T-helper 17 cell (primary cell): Measurements from ENCODE around the gene SQSTM1. TPM values are rescaled to one million over a fixed set of nuclear protein-coding genes. Genes with fewer than 3 reads are reported as not detected.
A peak's percentile ranks its signal among the peaks of the same experiment; 100 is the strongest.

Experiments used
- ATAC-seq: fragments of 150-1000 bp; cut with Tn5 transposase; 2 replicates; pipeline ENCODE4 v1.10.0; 2021; ENCODE audit warnings: mild to moderate bottlenecking, moderate library complexity
- DNase-seq, 3 donors: peaks; one replicate each; pipeline versions ENCODE4 v3.0.0 to v3.0.0-alpha.2; 2020 to 2021
- H3K9me3 ChIP-seq: one replicate; pipeline ENCODE4 v1.7.0; 2013; ENCODE audit warnings: low read length, mild to moderate bottlenecking; ENCODE audit not compliant: control insufficient read depth, poor library complexity, severe bottlenecking
- H3K27ac Mint-ChIP-seq: one replicate; pipeline ENCODE4 v1.8.0; 2022; ENCODE audit warnings: mild to moderate bottlenecking, moderate library complexity, mixed read lengths
- H3K27me3 Mint-ChIP-seq: one replicate; pipeline ENCODE4 v1.8.0; 2022; ENCODE audit warnings: mixed read lengths
- H3K36me3 Mint-ChIP-seq: one replicate; pipeline ENCODE4 v1.8.0; 2022; ENCODE audit warnings: low read depth, mixed read lengths
- H3K4me1 Mint-ChIP-seq: one replicate; pipeline ENCODE4 v1.8.0; 2022; ENCODE audit warnings: mild to moderate bottlenecking, mixed read lengths
- H3K4me3 Mint-ChIP-seq: one replicate; pipeline ENCODE4 v1.8.0; 2022; ENCODE audit warnings: mild to moderate bottlenecking, moderate library complexity, mixed read lengths
- total RNA-seq, 4 donors: library from RNA in 2 of 4; stranded (reverse) in 2 of 4; gene quantifications; one replicate each; pipeline ENCODE4 v1.2.3 and lab custom pipeline; 2022 to 2026

The SQSTM1 gene
- total RNA-seq, 2 donors from 2014 or later, result 446 to 548 TPM

- H3K9me3 ChIP-seq, result no peaks in the 10 kb centered on the region
- ATAC-seq (no peak), DNase-seq (no peak)
- H3K27ac Mint-ChIP-seq, result peak overlapping the region; percentile 96
- peak overlapping the region; percentile 49 for H3K4me3 Mint-ChIP-seq
- no peaks in the 10 kb centered on the region for H3K27me3 Mint-ChIP-seq
- peaks cover 4% of the 10 kb centered on the region for H3K36me3 Mint-ChIP-seq
- H3K4me1 Mint-ChIP-seq, result peaks cover 15% of the 10 kb centered on the region
Measured at GRCh38 chr5:179840766-179841165, 20.1 kb downstream of the SQSTM1 start.

- H3K27ac Mint-ChIP-seq, result peak overlapping the region; percentile 96
- H3K9me3 ChIP-seq, result no peaks in the 10 kb centered on the region
- no peak for ATAC-seq
Measured at GRCh38 chr5:179841621-179842020, 20.9 kb downstream of the SQSTM1 start.

DNA sequence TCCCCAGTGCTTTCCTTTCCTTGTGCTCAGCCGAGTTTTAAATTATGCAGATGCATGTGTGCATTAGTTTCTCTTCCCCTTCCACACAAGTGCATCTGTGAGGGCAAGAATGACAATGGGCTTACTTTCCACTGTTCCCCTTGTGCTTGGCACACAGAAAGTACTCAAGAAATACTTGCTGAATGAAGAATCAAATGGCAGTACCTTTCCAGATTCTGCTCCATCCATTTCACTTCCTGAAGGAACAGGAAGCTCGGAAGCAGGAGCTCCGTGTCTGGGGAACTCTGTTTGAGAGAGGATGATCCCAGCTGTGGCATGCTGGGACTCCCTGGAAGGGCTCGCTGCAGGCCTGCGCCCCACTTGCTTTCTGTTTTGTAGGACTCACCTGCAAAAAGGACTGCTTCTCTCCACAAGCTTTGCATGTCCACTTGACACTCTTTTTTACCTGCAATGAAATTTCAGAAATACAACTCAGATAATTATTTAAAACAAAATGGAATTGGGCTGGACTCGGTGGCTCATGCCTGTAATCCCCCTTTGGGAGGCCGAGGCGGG lies 32.4 kb downstream of the SQSTM1 start:
- DNase-seq, result no peak
- ATAC-seq, result peak; percentile 28
- Mint-ChIP-seq H3K27me3 (no peaks in the 10 kb centered on the region), H3K27ac (no peak overlapping the region), H3K4me3 (no peak overlapping the region), H3K4me1 (peaks cover 10% of the 10 kb centered on the region), H3K36me3 (peaks cover 5% of the 10 kb centered on the region)
- H3K9me3 ChIP-seq, result no peaks in the 10 kb centered on the region

More at GRCh38 chr5:179841621-179842020, 20.9 kb downstream of the SQSTM1 start:
- H3K4me1 Mint-ChIP-seq, result peaks cover 8% of the 10 kb centered on the region
- peak overlapping the region; percentile 55 for H3K4me3 Mint-ChIP-seq
- no peaks in the 10 kb centered on the region for H3K27me3 Mint-ChIP-seq
- no peak for DNase-seq
- H3K36me3 Mint-ChIP-seq, result peaks cover 2% of the 10 kb centered on the region

GRCh38 chr5:179854356-179854755 lies 33.7 kb downstream of the SQSTM1 start:
- DNase-seq (no peak), ATAC-seq (no peak)
- peaks cover 15% of the 10 kb centered on the region for H3K4me1 Mint-ChIP-seq
- H3K9me3 ChIP-seq, result no peaks in the 10 kb centered on the region
- H3K27ac Mint-ChIP-seq, result no peak overlapping the region
- no peak overlapping the region for H3K4me3 Mint-ChIP-seq
- H3K27me3 Mint-ChIP-seq, result no peaks in the 10 kb centered on the region
- peaks cover 8% of the 10 kb centered on the region for H3K36me3 Mint-ChIP-seq

GRCh38 chr5:179858241-179858585 lies 37.5 kb downstream of the SQSTM1 start:
- Mint-ChIP-seq H3K27ac (peak overlapping the region; percentile 86), H3K36me3 (peaks cover 3% of the 10 kb centered on the region), H3K4me3 (peak overlapping the region; percentile 96), H3K4me1 (peaks cover 10% of the 10 kb centered on the region), H3K27me3 (no peaks in the 10 kb centered on the region)
- H3K9me3 ChIP-seq, result no peaks in the 10 kb centered on the region
- ATAC-seq (peak; percentile 71), DNase-seq (peak; percentile 34 to 36 (median 34))

DNA sequence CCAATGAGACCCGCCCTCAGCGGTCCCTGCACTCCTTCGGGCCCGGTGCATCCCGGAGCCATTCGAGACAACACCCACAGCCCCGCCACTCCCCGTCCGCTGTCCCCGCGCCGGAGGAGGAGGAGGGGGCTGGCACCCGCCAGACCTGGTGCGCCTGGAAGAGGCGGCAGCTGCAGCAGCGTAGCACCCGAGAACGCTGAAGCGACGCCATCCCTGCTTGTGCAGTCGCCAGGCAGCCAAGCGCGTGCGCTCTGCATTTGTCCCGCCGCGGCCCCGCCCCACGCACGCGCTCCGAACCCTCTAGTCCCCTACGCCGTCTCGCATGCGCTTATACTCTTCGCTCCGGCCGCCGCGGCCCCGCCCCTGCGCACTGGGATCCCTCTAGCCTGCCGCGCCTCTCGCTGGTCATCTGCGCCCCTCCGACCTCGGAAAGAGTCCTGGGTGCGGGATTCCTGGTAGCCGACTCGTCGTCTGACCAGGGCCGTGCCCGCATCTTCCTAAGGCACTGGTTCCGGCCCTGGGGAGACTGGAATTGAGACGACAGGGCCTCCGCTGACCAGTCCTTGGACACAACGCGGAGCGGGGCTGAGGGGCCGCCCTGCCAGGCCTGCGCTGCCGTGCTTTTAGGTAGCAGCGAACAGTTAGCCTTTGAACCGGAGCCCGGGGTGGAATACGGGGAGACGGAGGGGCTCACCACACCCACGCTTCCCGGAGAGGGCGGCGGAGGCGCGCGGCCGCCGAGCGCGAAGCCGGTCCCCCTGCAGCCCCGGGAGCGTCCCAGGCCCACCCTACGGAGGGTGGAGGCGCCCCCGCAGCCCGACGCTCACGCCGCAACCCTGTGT lies 38.1 kb downstream of the SQSTM1 start, which contains the start of gene MRNIP:
Gene MRNIP, minus strand, starts transcription at position 232 of the 842 bp plus-strand sequence. Its CDS starts 21 bp downstream, at position 211.
- H3K27ac Mint-ChIP-seq, result peak within 1 kb of the TSS; percentile 86
- H3K36me3 Mint-ChIP-seq, result peaks cover 3% of the 10 kb centered on the region
- no peaks in the 10 kb centered on the region for H3K27me3 Mint-ChIP-seq
- peak; percentile 97 for ATAC-seq
- DNase-seq, result peak; percentile 78 to 80 (median 79)
- H3K9me3 ChIP-seq, result no peaks in the 10 kb centered on the region
- peaks cover 10% of the 10 kb centered on the region for H3K4me1 Mint-ChIP-seq
- peak within 1 kb of the TSS; percentile 96 for H3K4me3 Mint-ChIP-seq

GRCh38 chr5:179860301-179860700 lies 39.6 kb downstream of the SQSTM1 start:
- H3K9me3 ChIP-seq, result no peaks in the 10 kb centered on the region
- Mint-ChIP-seq H3K4me1 (peaks cover 10% of the 10 kb centered on the region), H3K27me3 (no peaks in the 10 kb centered on the region), H3K4me3 (peak overlapping the region; percentile 66), H3K36me3 (peaks cover 3% of the 10 kb centered on the region), H3K27ac (peak overlapping the region; percentile 34)
- ATAC-seq (no peak), DNase-seq (no peak)

DNA sequence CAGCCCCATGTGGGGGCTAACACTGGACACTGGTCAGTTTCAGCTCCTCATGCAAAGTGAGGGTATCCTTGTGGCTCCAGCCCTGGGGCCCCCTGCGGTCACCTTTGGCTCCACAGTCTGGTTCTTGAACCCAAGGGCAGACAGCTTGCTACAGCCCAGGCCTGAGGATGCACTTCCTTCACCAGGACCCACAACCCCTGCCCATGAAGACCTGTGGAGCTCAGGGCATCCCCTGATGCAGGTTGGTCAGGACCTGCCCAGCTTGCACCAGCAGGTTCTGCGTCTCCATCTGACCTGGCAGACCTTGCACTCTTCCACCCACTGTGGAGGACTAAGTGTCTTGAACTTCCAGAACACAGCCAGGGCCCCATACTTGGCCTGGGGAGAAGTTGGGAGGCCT lies 41.6 kb downstream of the SQSTM1 start:
- DNase-seq (no peak), ATAC-seq (no peak)
- Mint-ChIP-seq H3K27me3 (no peaks in the 10 kb centered on the region), H3K4me3 (no peak overlapping the region), H3K27ac (no peak overlapping the region), H3K36me3 (peaks cover 3% of the 10 kb centered on the region), H3K4me1 (peaks cover 8% of the 10 kb centered on the region)
- no peaks in the 10 kb centered on the region for H3K9me3 ChIP-seq

GRCh38 chr5:179862891-179863290 lies 42.2 kb downstream of the SQSTM1 start:
- H3K4me3 Mint-ChIP-seq, result no peak overlapping the region
- no peaks in the 10 kb centered on the region for H3K9me3 ChIP-seq
- peaks cover 7% of the 10 kb centered on the region for H3K4me1 Mint-ChIP-seq
- DNase-seq (no peak), ATAC-seq (no peak)
- H3K27me3 Mint-ChIP-seq, result no peaks in the 10 kb centered on the region
- peaks cover 3% of the 10 kb centered on the region for H3K36me3 Mint-ChIP-seq
- no peak overlapping the region for H3K27ac Mint-ChIP-seq

- Mint-ChIP-seq H3K4me1 (peaks cover 4% of the 10 kb centered on the region), H3K4me3 (no peak overlapping the region), H3K27ac (no peak overlapping the region), H3K27me3 (no peaks in the 10 kb centered on the region), H3K36me3 (peaks cover 3% of the 10 kb centered on the region)
- no peak for DNase-seq
- no peak for ATAC-seq
- H3K9me3 ChIP-seq, result no peaks in the 10 kb centered on the region
Measured at GRCh38 chr5:179863449-179864085, 42.9 kb downstream of the SQSTM1 start.

GRCh38 chr5:179864686-179865085 lies 44.0 kb downstream of the SQSTM1 start:
- no peak overlapping the region for H3K27ac Mint-ChIP-seq

GRCh38 chr5:179865491-179866240 lies 45.0 kb downstream of the SQSTM1 start:
- H3K4me3 Mint-ChIP-seq, result no peak overlapping the region
- no peaks in the 10 kb centered on the region for H3K4me1 Mint-ChIP-seq
- H3K27ac Mint-ChIP-seq, result no peak overlapping the region
- no peaks in the 10 kb centered on the region for H3K36me3 Mint-ChIP-seq
- no peak for ATAC-seq
- DNase-seq, result no peak
- H3K27me3 Mint-ChIP-seq, result no peaks in the 10 kb centered on the region
- no peaks in the 10 kb centered on the region for H3K9me3 ChIP-seq

More at GRCh38 chr5:179864686-179865085, 44.0 kb downstream of the SQSTM1 start:
- no peaks in the 10 kb centered on the region for H3K36me3 Mint-ChIP-seq
- DNase-seq (no peak), ATAC-seq (no peak)
- no peaks in the 10 kb centered on the region for H3K27me3 Mint-ChIP-seq
- no peaks in the 10 kb centered on the region for H3K9me3 ChIP-seq
- no peaks in the 10 kb centered on the region for H3K4me1 Mint-ChIP-seq
- H3K4me3 Mint-ChIP-seq, result no peak overlapping the region
